ENCODE results near the gene LSAMP. TPM values are rescaled to one million over a fixed set of nuclear protein-coding genes. Genes with fewer than 3 reads are reported as not detected.

The LSAMP gene
- total RNA-seq, 1 experiment from 2014 or later, result 0.90 TPM

DNA sequence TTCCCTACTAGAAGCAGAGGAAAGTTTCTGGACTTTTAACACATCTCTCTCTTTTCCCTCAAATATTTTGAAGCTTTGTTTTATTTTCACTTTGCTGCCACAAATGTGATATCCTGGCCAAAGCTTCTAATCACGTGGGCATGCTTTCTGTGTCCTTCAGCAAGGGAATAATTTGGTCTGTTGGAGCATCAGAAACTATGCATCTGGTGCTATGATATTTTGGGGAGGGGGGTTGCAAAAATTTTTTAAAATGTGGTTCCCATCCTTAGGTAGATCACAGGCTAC is 567.7 kb downstream of the LSAMP start:
- no peaks in the 10 kb centered on the region for H3K79me2 ChIP-seq (ENCODE audit: insufficient read depth, low read length)
- no peak overlapping the region for H2BK5ac ChIP-seq (ENCODE audit: insufficient read length, low read length)
- H3K79me1 ChIP-seq (ENCODE audit: insufficient read depth, low read depth, low read length, poor library complexity, severe bottlenecking), result no peaks in the 10 kb centered on the region
- H2BK120ac ChIP-seq (ENCODE audit: low read depth, low read length, poor library complexity, severe bottlenecking), result no peak overlapping the region
- Mint-ChIP-seq H3K27ac (no peak overlapping the region), H3K27me3 (ENCODE audit: low read depth) (no peaks in the 10 kb centered on the region), H3K9me3 (no peaks in the 10 kb centered on the region), H3K4me1 (peaks cover 28 to 37% of the 10 kb centered on the region in 2 experiments), H3K4me3 (no peak overlapping the region), H3K36me3 (ENCODE audit: insufficient read depth in 1 of 3, low read depth in 3 of 3) (no peaks in the 10 kb centered on the region)
- no peak overlapping the region for H2BK12ac ChIP-seq (ENCODE audit: insufficient read length, low read depth, low read length)
- TF ChIP-seq, protein P1, sequence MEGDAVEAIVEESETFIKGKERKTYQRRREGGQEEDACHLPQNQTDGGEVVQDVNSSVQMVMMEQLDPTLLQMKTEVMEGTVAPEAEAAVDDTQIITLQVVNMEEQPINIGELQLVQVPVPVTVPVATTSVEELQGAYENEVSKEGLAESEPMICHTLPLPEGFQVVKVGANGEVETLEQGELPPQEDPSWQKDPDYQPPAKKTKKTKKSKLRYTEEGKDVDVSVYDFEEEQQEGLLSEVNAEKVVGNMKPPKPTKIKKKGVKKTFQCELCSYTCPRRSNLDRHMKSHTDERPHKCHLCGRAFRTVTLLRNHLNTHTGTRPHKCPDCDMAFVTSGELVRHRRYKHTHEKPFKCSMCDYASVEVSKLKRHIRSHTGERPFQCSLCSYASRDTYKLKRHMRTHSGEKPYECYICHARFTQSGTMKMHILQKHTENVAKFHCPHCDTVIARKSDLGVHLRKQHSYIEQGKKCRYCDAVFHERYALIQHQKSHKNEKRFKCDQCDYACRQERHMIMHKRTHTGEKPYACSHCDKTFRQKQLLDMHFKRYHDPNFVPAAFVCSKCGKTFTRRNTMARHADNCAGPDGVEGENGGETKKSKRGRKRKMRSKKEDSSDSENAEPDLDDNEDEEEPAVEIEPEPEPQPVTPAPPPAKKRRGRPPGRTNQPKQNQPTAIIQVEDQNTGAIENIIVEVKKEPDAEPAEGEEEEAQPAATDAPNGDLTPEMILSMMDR (conservative IDR thresholded peaks at IDR 0.05), result no peak
- no peak overlapping the region for H2AK5ac ChIP-seq (ENCODE audit: insufficient read length, low read length)
- no peak overlapping the region for H3K9ac ChIP-seq (ENCODE audit: extremely low read depth, insufficient read length, low read length)
- no peaks in the 10 kb centered on the region for H3K9me3 ChIP-seq (ENCODE audit: control insufficient read depth, low read depth, low read length)
- H3T11ph ChIP-seq (ENCODE audit: low read length), result no peak overlapping the region
- no peaks in the 10 kb centered on the region for H3K27me3 ChIP-seq (ENCODE audit: insufficient read depth, low read length)
- H2BK20ac ChIP-seq (ENCODE audit: low read depth, low read length, poor library complexity, severe bottlenecking), result no peak overlapping the region
- DNase-seq, result no peak
- no peak overlapping the region for H3K4ac ChIP-seq (ENCODE audit: low read depth, low read length)
- no peaks in the 10 kb centered on the region for H3K23me2 ChIP-seq (ENCODE audit: insufficient read length, low read depth, low read length, poor library complexity, severe bottlenecking)
- H3K4me1 ChIP-seq (ENCODE audit: insufficient read depth, low read length), result no peaks in the 10 kb centered on the region
- H3K14ac ChIP-seq (ENCODE audit: insufficient read depth, low read length), result no peak overlapping the region
- H3K56ac ChIP-seq (ENCODE audit: insufficient read length, low read depth, low read length), result no peak overlapping the region
- no peak overlapping the region for H4K91ac ChIP-seq (ENCODE audit: insufficient read length, low read depth, low read length)
- no peak overlapping the region for H3K23ac ChIP-seq (ENCODE audit: insufficient read length, low read depth, low read length)
- no peak overlapping the region for H4K5ac ChIP-seq (ENCODE audit: insufficient read length, low read depth, low read length)
- H3K18ac ChIP-seq (ENCODE audit: insufficient read length, low read depth, low read length), result no peak overlapping the region
- WGBS (ENCODE audit: extremely low coverage, insufficient read length, low lambda C conversion rate), result no CpG with 5 or more reads among the region's 1 CpG
- no peaks in the 10 kb centered on the region for H4K20me1 ChIP-seq (ENCODE audit: control insufficient read depth, insufficient read depth, insufficient read length)
- H2AFZ ChIP-seq (ENCODE audit: low read length), result no peak overlapping the region
- no peak overlapping the region for H3K27ac ChIP-seq (ENCODE audit: insufficient read length, low read depth, low read length)
- H3K4me2 ChIP-seq (ENCODE audit: insufficient read depth, insufficient read length, low read length), result no peak overlapping the region
- H4K8ac ChIP-seq (replicated peaks; ENCODE audit: insufficient read length, low read depth, low read length), result no peak overlapping the region
- H2BK15ac ChIP-seq (ENCODE audit: low read depth, low read length), result no peak overlapping the region
